Osteoblast (primary cell): ENCODE data around the gene UFD1. TPM values are rescaled to one million over a fixed set of nuclear protein-coding genes. Genes with fewer than 3 reads are reported as not detected.

Experiments
- DNase-seq: peaks from one replicate; pipeline ENCODE4 v3.0.0; 2011; ENCODE audit warnings: low spot score, mixed read lengths; ENCODE audit not compliant: insufficient read length; ENCODE audit errors: missing footprints
- H2AFZ ChIP-seq: 2 replicates; pipeline ENCODE4 v1.6.0; 2011; ENCODE audit warnings: mild to moderate bottlenecking, low read length
- H3K27ac ChIP-seq: 2 replicates; pipeline ENCODE4 v1.5.1; 2011; ENCODE audit warnings: mild to moderate bottlenecking, low read depth, low read length, moderate library complexity
- H3K27me3 ChIP-seq: 2 replicates; pipeline ENCODE4 v1.6.0; 2012; ENCODE audit warnings: mild to moderate bottlenecking, control low read depth, inconsistent platforms, low read length, moderate library complexity; ENCODE audit not compliant: insufficient read depth
- H3K36me3 ChIP-seq: 2 replicates; pipeline ENCODE4 v1.5.1; 2011; ENCODE audit warnings: mild to moderate bottlenecking, low read length, control low read depth, moderate library complexity; ENCODE audit not compliant: insufficient read depth
- H3K4me1 ChIP-seq: 2 replicates; pipeline ENCODE4 v1.5.1; 2011; ENCODE audit warnings: mild to moderate bottlenecking, low read length, control low read depth, moderate library complexity; ENCODE audit not compliant: insufficient read depth
- H3K4me2 ChIP-seq: 2 replicates; pipeline ENCODE4 v1.6.0; 2011; ENCODE audit warnings: mild to moderate bottlenecking, low read length; ENCODE audit not compliant: insufficient read depth
- H3K4me3 ChIP-seq: fragments of 200-600 bp; sonication (generic); 3 replicates; pipeline ENCODE4 v1.5.1; 2012; ENCODE audit warnings: mild to moderate bottlenecking, low read length, inconsistent platforms; ENCODE audit not compliant: insufficient read depth
- H3K79me2 ChIP-seq: 2 replicates; pipeline ENCODE4 v1.6.0; 2012; ENCODE audit warnings: mild to moderate bottlenecking, low read length, control low read depth, inconsistent platforms; ENCODE audit not compliant: insufficient read depth
- H3K9me3 ChIP-seq: 2 replicates; pipeline ENCODE4 v1.5.1; 2011; ENCODE audit warnings: low read depth, low read length, control low read depth
- H4K20me1 ChIP-seq: 2 replicates; pipeline ENCODE4 v1.6.0; 2012; ENCODE audit warnings: mild to moderate bottlenecking, low read length, control low read depth; ENCODE audit not compliant: insufficient read depth
- total RNA-seq: library from RNA; depleted of rRNA; stranded (reverse); fragments of >200 nt; gene quantifications from 2 replicates; pipeline ENCODE4 v1.2.3, GENCODE V29; 2012
- TF ChIP-seq, protein P1 (sequence below): IDR thresholded peaks from 2 replicates; pipeline ENCODE4 v1.5.1; 2011; ENCODE audit warnings: mild to moderate bottlenecking, low read depth, low read length, moderate library complexity; ENCODE audit errors: extremely low read depth

The UFD1 gene, protein sequence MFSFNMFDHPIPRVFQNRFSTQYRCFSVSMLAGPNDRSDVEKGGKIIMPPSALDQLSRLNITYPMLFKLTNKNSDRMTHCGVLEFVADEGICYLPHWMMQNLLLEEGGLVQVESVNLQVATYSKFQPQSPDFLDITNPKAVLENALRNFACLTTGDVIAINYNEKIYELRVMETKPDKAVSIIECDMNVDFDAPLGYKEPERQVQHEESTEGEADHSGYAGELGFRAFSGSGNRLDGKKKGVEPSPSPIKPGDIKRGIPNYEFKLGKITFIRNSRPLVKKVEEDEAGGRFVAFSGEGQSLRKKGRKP
- 53.9 and 56.8 TPM in 2 replicates for total RNA-seq

DNA sequence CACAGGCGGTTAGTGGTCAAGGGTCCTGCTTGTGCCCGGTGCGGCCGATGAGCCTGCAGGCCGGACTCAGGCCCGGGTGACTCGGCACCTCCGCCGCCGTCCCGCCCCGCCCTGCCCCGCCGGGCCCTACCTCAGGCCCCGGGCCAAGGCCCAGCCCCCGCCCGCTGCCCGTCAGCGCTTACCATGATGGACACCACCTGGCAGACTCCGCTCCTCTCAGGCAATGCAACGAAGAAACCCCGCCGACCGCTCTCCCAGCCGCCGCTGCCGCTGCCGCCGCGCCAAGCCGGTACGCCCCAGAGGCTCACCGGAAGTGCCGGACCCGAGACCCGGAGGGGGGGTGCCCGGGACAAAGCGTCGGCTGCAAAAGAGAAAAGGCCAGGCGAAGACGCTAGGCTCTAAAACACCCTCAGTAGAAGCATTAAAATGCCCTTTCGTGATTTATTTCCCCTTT, at the start of gene UFD1:
TSS of gene UFD1 (minus strand) at position 293 of the 454 bp plus-strand sequence. CDS start at position 185, 108 bp downstream.
- Histone ChIP-seq H3K27ac (peak within 1 kb of the TSS; percentile 100), H3K4me2 (peak within 1 kb of the TSS; percentile 99), H3K4me3 (peak within 1 kb of the TSS; percentile 88), H3K4me1 (peaks cover 22% of the 10 kb centered on the region), H3K9me3 (no peaks in the 10 kb centered on the region), H2AFZ (peak within 1 kb of the TSS; percentile 97), H3K79me2 (peaks cover 60% of the 10 kb centered on the region), H4K20me1 (peaks cover 28% of the 10 kb centered on the region), H3K36me3 (peaks cover 14% of the 10 kb centered on the region), H3K27me3 (no peaks in the 10 kb centered on the region)
- TF ChIP-seq, protein P1, sequence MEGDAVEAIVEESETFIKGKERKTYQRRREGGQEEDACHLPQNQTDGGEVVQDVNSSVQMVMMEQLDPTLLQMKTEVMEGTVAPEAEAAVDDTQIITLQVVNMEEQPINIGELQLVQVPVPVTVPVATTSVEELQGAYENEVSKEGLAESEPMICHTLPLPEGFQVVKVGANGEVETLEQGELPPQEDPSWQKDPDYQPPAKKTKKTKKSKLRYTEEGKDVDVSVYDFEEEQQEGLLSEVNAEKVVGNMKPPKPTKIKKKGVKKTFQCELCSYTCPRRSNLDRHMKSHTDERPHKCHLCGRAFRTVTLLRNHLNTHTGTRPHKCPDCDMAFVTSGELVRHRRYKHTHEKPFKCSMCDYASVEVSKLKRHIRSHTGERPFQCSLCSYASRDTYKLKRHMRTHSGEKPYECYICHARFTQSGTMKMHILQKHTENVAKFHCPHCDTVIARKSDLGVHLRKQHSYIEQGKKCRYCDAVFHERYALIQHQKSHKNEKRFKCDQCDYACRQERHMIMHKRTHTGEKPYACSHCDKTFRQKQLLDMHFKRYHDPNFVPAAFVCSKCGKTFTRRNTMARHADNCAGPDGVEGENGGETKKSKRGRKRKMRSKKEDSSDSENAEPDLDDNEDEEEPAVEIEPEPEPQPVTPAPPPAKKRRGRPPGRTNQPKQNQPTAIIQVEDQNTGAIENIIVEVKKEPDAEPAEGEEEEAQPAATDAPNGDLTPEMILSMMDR = no peak
- DNase-seq = peak; percentile 96

DNA sequence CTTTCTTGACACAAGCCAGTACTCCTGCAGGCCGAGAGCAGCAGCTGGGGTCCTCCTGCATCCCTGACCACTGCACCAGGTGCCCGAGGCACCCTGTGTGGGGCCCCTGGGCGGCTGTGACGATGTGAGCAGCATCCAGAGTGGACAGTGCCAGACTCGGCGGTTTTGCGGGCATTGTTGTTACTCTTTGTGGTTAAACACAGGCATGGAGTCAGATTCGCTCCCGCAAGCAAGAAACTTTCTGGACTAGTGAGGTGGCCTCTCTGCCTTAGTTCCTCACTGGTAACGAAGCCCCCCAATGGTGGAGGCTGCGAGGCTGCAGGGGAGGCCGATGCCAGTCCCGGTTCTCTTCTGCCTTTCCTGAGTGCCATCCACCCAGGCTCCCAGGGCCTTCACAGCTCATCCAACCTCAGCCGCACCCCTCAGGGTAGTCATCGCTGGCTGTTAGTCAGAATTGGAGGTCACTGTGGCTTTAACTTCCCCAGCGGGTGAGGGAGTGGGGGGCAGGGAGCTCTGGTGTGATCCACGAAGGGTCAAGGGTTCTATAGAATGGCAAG, 48.9 kb upstream of the UFD1 start:
- Histone ChIP-seq H3K27ac (no peak overlapping the region), H3K4me1 (peaks cover 5% of the 10 kb centered on the region), H2AFZ (peak overlapping the region; percentile 71), H3K79me2 (no peaks in the 10 kb centered on the region), H3K27me3 (peaks cover 20% of the 10 kb centered on the region), H3K4me2 (no peak overlapping the region), H3K9me3 (no peaks in the 10 kb centered on the region), H3K4me3 (no peak overlapping the region), H4K20me1 (no peaks in the 10 kb centered on the region), H3K36me3 (no peaks in the 10 kb centered on the region)
- DNase-seq = peak; percentile 97
- TF ChIP-seq, protein P1 = no peak

DNA sequence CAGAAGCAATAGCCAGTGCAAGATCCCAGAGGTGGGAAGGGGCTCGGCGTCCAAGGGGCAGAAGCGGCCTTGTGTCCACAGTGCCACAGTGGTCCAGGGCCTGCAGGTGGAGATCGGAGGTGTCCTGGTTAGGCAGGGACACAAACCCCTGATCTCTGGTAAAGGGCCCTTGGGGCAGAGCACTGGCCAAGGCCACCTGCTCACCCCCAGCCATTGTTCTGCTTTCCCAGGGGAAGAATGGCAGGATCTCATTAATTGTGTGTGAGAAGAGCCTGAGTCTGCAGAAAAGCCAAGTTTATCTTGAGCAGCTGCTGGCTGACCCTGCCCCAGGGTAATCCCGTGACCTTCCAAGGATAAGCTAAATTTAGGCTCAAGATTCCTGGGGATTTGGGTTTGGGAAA, 48.3 kb upstream of the UFD1 start:
- peak; percentile 66 for DNase-seq
- Histone ChIP-seq H3K36me3 (no peaks in the 10 kb centered on the region), H3K4me3 (no peak overlapping the region), H3K4me2 (no peak overlapping the region), H2AFZ (no peak overlapping the region), H3K79me2 (no peaks in the 10 kb centered on the region), H3K4me1 (peaks cover 5% of the 10 kb centered on the region), H4K20me1 (no peaks in the 10 kb centered on the region), H3K27me3 (peaks cover 23% of the 10 kb centered on the region), H3K9me3 (no peaks in the 10 kb centered on the region), H3K27ac (no peak overlapping the region)
- TF ChIP-seq, protein P1 = no peak

DNA sequence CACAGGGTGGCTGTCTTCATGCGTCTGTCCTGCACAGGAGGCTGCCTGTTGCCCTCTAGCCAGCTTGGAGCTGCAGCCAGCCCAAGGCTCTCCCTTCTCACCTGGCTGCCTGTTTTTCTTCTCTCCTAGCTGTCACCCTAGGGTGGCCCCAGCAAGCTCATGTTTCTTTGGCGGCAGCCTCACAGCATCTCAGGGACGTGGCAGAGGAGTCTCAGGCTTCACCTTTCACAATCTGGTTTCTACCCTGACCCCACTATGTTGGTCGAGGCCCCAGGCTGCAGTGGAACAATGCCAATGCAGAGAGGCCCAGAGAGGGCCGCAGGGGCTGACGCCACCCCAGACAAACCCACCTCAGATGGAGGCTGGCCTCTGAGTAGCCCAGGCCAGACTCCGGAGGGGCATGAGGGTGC, 47.7 kb upstream of the UFD1 start:
- Histone ChIP-seq H3K27me3 (peaks cover 23% of the 10 kb centered on the region), H3K79me2 (no peaks in the 10 kb centered on the region), H3K4me1 (peaks cover 5% of the 10 kb centered on the region), H2AFZ (no peak overlapping the region), H3K27ac (no peak overlapping the region), H3K36me3 (no peaks in the 10 kb centered on the region), H3K4me2 (no peak overlapping the region), H3K4me3 (no peak overlapping the region), H3K9me3 (no peaks in the 10 kb centered on the region), H4K20me1 (no peaks in the 10 kb centered on the region)
- peak; percentile 42 for DNase-seq
- TF ChIP-seq, protein P1 = no peak
